Activated CD4-positive, alpha-beta memory T cell treated with anti-CD3 and anti-CD28 coated beads for 36 hours (primary cell): ENCODE data around the gene SPIN1. TPM values are rescaled to one million over a fixed set of nuclear protein-coding genes. Genes with fewer than 3 reads are reported as not detected.

Source experiments
- CTCF ChIA-PET: fragments of 350-600 bp; sonication (Branson Sonifier 250); formaldehyde crosslinking; loops from one replicate; lab custom pipeline; 2021; ENCODE audit warnings: antibody characterized with exemption, inconsistent platforms; lab: Charles Lee
- POLR2A ChIA-PET: fragments of 350-600 bp; sonication (Branson Sonifier 250); formaldehyde crosslinking; loops from one replicate; lab custom pipeline; 2021; ENCODE audit warnings: antibody characterized with exemption; lab: Charles Lee
- DNase-seq: peaks from one replicate; pipeline ENCODE4 v3.0.0-alpha.2; 2020
- H3K27ac Mint-ChIP-seq: one replicate; pipeline ENCODE4 v1.8.0; 2021; ENCODE audit warnings: mixed read lengths
- H3K27me3 Mint-ChIP-seq: one replicate; pipeline ENCODE4 v1.8.0; 2021; ENCODE audit warnings: mixed read lengths
- H3K36me3 Mint-ChIP-seq: one replicate; pipeline ENCODE4 v1.8.0; 2021; ENCODE audit warnings: mixed read lengths
- H3K4me1 Mint-ChIP-seq: one replicate; pipeline ENCODE4 v1.8.0; 2021; ENCODE audit warnings: low read depth, mixed read lengths
- H3K4me3 Mint-ChIP-seq: one replicate; pipeline ENCODE4 v1.8.0; 2021; ENCODE audit warnings: mild to moderate bottlenecking, mixed read lengths
- H3K9me3 Mint-ChIP-seq: one replicate; pipeline ENCODE4 v1.8.0; 2021; ENCODE audit warnings: mixed read lengths
- intact Hi-C: fragments of 100-400 bp; cut with micrococcal nuclease; formaldehyde crosslinking; loops from one replicate; pipeline ENCODE4 v1.15.1; 2023
- total RNA-seq, 2 experiments: library from RNA; stranded (reverse); gene quantifications; one replicate each; pipeline ENCODE4 v1.2.3, GENCODE V29; 2021

SPIN1 gene
- total RNA-seq, 2 experiments from 2014 or later = 19.6 to 20.8 TPM

DNA sequence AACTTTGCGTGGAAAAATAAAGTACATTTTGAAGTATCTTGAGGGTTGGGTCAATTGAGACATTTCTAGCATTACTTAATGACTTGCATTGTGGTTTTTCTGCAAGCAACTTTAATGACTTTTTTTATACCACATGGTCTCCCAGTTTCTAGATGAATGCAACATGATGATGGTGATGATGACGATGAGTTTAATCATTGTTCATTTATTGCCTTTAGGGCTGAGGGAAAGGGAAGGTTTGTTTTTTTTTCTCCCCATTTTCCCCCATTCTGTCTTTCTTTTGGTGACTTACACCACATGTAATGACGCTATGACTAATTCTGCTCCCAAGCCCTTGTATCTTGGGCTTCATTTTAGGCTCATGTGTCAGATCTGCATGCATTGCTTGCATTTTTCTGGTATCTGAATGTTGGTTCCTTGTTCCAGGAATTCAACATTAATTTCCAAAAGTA, 89.1 kb downstream of the SPIN1 start:
- no peaks in the 10 kb centered on the region for H3K27me3 Mint-ChIP-seq
- H3K27ac Mint-ChIP-seq = peak overlapping the region; percentile 4
- DNase-seq = no peak
- POLR2A ChIA-PET = interaction anchor here (1.4 kb wide), 1 partner anchor 16 kb away, joined by 4 read pairs; no protein-coding TSS in a partner anchor
- intact Hi-C loops = loop anchor here (1.0 to 2.0 kb wide), 5 partner anchors 17 to 429 kb away; no protein-coding TSS in a partner anchor
- peaks cover 19% of the 10 kb centered on the region for H3K36me3 Mint-ChIP-seq
- CTCF ChIA-PET = no interaction called here
- H3K9me3 Mint-ChIP-seq = no peaks in the 10 kb centered on the region
- H3K4me1 Mint-ChIP-seq = peaks cover 19% of the 10 kb centered on the region
- H3K4me3 Mint-ChIP-seq = no peak overlapping the region

DNA sequence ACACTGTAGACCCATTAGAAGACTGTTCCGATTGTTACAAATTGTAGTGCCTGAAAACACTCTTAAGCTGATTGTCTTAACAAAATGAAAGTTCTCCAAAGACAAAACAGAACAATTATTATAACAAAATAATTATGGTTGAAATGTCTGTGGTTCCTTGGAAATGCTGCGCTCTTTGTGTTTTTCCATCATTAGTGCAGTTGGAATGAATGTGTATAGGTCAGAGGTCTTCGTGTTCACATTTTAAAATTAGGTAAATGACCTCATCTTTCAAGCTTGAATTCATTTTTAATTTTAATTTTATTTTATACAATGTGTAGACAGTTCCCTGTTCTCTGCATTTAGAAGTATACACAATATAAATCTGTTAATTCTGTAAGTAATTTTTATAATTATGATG, 90.0 kb downstream of the SPIN1 start:
- Mint-ChIP-seq H3K4me1 (peaks cover 19% of the 10 kb centered on the region), H3K36me3 (peaks cover 20% of the 10 kb centered on the region), H3K27me3 (no peaks in the 10 kb centered on the region), H3K27ac (no peak overlapping the region), H3K4me3 (no peak overlapping the region), H3K9me3 (no peaks in the 10 kb centered on the region)
- intact Hi-C loops = no loop called here
- no peak for DNase-seq
- CTCF ChIA-PET = interaction anchor here (0.6 kb wide), 1 partner anchor 22 kb away, joined by 3 read pairs; no protein-coding TSS in a partner anchor
- POLR2A ChIA-PET = no interaction called here

DNA sequence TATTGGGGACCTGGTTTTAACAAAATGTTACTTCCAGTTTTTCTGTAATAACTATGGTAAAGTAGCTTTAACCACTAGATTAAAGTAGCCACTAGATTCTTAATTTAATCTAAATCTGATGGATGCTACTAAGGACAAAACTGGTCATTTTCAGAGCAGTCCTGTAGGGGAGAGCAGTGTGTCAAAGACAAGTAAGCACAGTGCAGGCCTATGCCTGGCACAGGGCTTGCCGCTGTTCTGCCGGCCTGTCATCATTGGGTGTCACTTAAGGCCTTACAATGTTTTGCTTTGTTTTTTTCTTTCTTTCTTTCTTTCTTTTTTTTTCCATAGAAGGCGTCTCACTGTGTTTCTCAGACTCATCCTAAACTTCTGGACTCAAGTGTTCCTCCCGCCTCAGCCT, 93.7 kb downstream of the SPIN1 start:
- no peak overlapping the region for H3K4me3 Mint-ChIP-seq
- peaks cover 8% of the 10 kb centered on the region for H3K36me3 Mint-ChIP-seq
- peaks cover 11% of the 10 kb centered on the region for H3K4me1 Mint-ChIP-seq
- H3K9me3 Mint-ChIP-seq = no peaks in the 10 kb centered on the region
- no peak for DNase-seq
- H3K27me3 Mint-ChIP-seq = no peaks in the 10 kb centered on the region
- CTCF ChIA-PET = no interaction called here
- intact Hi-C loops = no loop called here
- no peak overlapping the region for H3K27ac Mint-ChIP-seq
- POLR2A ChIA-PET = no interaction called here

DNA sequence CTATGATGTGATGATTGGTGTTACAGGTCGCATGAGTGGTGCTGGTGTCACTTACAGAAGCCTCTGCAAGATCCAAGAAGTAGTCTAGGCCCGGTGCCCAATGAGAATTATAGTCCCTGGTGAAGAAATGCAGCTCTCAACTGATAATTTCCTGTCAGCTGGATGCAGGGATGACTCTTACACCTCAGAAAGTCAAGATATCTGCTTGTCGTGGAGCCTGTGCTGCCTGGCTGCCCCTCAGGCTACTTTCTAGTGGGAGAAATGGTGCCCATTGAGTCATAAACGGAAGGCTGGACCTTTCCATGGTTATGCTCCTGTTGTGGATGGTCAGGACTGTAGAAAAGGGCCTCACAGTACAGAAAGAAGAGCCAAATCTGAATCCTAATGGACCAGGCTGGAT, 99.9 kb downstream of the SPIN1 start:
- POLR2A ChIA-PET = interaction anchor here (0.6 kb wide), 1 partner anchor 99 kb away, joined by 3 read pairs; no protein-coding TSS in a partner anchor
- Mint-ChIP-seq H3K4me3 (no peak overlapping the region), H3K4me1 (no peaks in the 10 kb centered on the region), H3K9me3 (no peaks in the 10 kb centered on the region), H3K27ac (no peak overlapping the region), H3K36me3 (no peaks in the 10 kb centered on the region), H3K27me3 (no peaks in the 10 kb centered on the region)
- CTCF ChIA-PET = no interaction called here
- intact Hi-C loops = no loop called here
- DNase-seq = no peak

DNA sequence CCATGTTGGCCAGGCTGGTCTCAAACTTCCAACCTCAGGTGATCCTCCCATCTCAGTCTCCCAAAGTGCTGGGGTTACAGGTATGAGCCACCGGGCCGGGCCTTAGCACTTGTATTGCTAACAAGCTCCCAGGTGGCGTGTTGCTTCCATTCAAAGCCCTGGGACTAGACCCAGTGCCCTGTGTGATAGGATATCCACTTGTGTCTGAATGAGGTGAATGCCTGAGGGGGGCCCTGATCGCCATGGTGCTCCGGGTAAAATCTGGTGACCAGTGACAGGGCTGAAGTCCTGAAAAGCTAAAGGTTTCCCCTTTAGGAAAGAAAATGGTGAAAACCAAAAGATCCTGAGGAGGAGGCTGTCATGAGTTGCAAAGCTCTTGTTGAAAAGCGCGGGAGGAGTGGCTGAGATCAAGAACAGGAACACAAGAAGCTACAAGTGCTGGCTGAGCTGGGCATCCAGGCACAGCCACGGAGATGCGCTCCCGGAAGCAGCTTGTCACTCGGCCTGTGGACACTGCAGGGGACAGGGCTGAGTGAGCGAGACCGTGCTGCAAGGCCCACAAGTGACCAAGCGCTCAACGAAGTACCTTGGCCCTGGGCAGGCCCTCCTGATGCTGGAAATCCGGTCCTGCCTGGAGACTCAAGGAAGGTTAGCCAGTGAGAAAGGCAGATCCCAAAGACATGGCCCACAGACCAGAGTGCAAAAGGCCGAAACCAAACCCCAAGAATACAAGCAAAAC, 106.9 kb downstream of the SPIN1 start:
- no peak for DNase-seq
- no peaks in the 10 kb centered on the region for H3K9me3 Mint-ChIP-seq
- no peaks in the 10 kb centered on the region for H3K36me3 Mint-ChIP-seq
- POLR2A ChIA-PET = interaction anchor here (1.0 kb wide), 1 partner anchor 91 kb away, joined by 3 read pairs; no protein-coding TSS in a partner anchor
- no peaks in the 10 kb centered on the region for H3K27me3 Mint-ChIP-seq
- no peak overlapping the region for H3K4me3 Mint-ChIP-seq
- intact Hi-C loops = no loop called here
- H3K27ac Mint-ChIP-seq = no peak overlapping the region
- no peaks in the 10 kb centered on the region for H3K4me1 Mint-ChIP-seq
- CTCF ChIA-PET = no interaction called here

DNA sequence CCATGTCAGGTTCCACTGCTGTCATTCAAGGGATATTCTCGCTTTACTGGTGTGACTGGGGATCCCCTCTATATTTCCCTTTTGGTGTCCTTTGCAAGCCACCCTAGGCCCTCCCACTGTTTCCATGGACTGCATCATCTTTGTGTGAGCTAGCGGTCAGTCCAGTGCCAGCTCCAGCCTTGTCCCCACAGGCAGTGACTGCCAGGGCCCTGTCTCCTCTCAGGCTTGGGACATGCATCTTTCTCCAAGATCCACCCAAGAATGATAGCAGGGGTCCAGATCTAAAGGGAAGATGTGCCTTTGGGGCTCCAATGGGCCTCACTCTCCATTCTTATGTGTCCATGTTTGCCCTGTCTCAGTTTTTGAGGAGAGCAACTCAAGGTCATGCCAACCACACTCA, 109.0 kb downstream of the SPIN1 start:
- Mint-ChIP-seq H3K27me3 (no peaks in the 10 kb centered on the region), H3K4me1 (no peaks in the 10 kb centered on the region), H3K27ac (no peak overlapping the region), H3K36me3 (no peaks in the 10 kb centered on the region), H3K4me3 (no peak overlapping the region), H3K9me3 (no peaks in the 10 kb centered on the region)
- POLR2A ChIA-PET = no interaction called here
- no peak for DNase-seq
- CTCF ChIA-PET = no interaction called here
- intact Hi-C loops = no loop called here

DNA sequence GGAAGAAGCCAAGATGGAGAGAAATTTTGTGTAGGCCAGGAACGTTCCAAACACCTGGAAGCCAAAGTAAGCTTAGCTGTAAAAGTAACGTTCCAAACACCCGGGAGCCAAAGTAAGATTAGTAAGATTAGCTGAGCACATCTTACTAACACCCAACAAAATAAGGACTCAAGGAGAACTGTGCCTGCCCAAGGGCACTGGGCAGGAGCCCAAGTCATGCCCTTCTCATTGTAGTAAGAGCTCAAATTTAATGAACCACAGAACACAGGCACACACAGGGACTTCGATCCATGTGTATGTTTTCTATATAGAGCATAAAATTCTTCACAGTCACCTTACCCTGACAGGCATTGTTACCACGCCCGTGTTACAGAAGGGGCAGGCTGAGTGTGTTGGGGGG, 110.6 kb downstream of the SPIN1 start:
- Mint-ChIP-seq H3K4me1 (no peaks in the 10 kb centered on the region), H3K27ac (no peak overlapping the region), H3K36me3 (no peaks in the 10 kb centered on the region), H3K4me3 (no peak overlapping the region), H3K9me3 (no peaks in the 10 kb centered on the region), H3K27me3 (no peaks in the 10 kb centered on the region)
- ChIA-PET POLR2A (no interaction called here), CTCF (interaction anchor here (0.9 kb wide), 1 partner anchor 187 kb away, joined by 3 read pairs; no protein-coding TSS in a partner anchor)
- no peak for DNase-seq
- intact Hi-C loops = no loop called here

DNA sequence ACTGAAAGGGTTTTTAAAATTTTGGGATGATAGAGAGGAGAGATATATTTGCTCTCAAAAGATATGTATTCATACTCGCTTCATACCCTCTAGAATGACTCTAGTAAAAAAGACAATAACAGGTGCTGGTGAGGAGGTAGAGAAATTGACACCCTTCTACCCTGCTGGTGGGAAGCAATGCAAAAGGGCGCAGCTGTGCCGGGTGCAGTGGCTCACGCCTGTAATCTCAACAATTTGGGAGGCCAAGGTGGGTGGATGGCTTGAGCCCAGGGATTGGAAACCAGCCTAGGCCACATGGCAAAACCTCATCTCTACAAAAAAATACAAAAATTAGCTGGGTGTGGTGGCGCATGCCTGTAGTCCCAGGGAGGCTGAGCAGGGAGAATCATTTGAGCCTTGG, 112.8 kb downstream of the SPIN1 start:
- intact Hi-C loops = no loop called here
- peaks cover 4% of the 10 kb centered on the region for H3K27me3 Mint-ChIP-seq
- ChIA-PET POLR2A (no interaction called here), CTCF (no interaction called here)
- no peaks in the 10 kb centered on the region for H3K4me1 Mint-ChIP-seq
- no peak overlapping the region for H3K4me3 Mint-ChIP-seq
- DNase-seq = no peak
- no peak overlapping the region for H3K27ac Mint-ChIP-seq
- no peaks in the 10 kb centered on the region for H3K36me3 Mint-ChIP-seq
- no peaks in the 10 kb centered on the region for H3K9me3 Mint-ChIP-seq

DNA sequence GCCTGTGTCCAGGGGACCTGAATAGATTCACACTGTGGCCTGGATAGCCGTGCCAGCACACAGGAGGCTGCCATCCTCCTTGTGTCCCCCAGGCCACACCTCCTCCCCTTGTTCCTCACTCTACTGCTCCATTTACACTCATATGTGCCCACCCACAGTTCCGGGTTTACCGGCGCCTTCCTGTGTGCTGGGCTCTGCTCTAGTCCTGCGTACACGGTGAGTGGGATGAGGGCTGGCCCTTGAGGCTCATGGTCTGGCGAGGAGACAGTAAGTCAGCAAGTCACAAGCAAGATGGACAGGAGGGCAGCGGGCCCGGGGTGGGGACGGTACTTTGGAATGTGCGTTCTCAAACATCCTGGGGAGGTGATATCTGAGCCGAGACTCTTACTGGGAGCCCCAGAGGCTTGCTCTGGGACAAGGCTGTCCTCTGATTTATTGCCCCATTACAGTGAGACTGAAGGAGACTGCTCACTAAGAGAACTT, 114.3 kb downstream of the SPIN1 start:
- Mint-ChIP-seq H3K27me3 (peaks cover 4% of the 10 kb centered on the region), H3K36me3 (no peaks in the 10 kb centered on the region), H3K4me3 (no peak overlapping the region), H3K4me1 (no peaks in the 10 kb centered on the region), H3K9me3 (no peaks in the 10 kb centered on the region), H3K27ac (no peak overlapping the region)
- ChIA-PET CTCF (no interaction called here), POLR2A (no interaction called here)
- no peak for DNase-seq
- intact Hi-C loops = no loop called here

DNA sequence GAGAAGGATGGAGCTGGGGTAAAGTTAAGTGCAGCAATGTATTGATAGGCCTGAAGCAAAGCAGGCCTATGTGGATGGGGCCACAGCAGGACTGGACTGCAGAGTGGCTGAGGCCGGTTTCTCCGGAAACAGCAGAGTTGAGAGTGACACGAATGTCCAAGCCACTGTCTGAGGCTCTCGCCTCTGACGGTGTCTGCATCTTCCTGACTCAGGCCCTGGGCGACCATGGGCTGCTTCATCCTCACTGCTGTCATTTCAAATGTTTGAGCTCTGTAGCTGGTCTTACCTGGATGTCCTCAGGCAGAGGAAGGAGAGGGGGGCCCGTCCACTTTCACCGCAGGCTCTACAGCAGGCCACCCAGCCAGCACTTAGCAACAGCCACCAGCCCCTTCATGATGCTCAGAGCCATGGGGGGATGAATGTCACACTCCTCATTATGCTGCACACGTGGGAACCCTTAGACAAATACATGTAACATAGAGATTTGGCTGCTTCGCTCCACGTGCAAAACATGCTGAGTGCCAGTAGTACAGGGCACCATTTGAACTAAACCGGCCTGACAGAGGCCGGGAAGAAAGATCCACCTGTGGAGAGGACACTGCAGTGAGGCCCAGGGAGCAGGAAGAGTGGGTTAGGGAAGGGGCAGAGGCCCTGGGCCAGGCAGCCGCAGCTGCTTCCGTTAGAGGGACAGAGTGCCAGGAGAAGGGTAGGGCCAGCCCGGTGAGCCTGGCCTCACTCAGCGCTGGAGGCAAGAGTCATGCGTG, 115.0 kb downstream of the SPIN1 start:
- no peak for DNase-seq
- Mint-ChIP-seq H3K9me3 (no peaks in the 10 kb centered on the region), H3K4me3 (no peak overlapping the region), H3K27ac (no peak overlapping the region), H3K27me3 (peaks cover 4% of the 10 kb centered on the region), H3K36me3 (no peaks in the 10 kb centered on the region), H3K4me1 (no peaks in the 10 kb centered on the region)
- CTCF ChIA-PET = no interaction called here
- POLR2A ChIA-PET = no interaction called here
- intact Hi-C loops = no loop called here

DNA sequence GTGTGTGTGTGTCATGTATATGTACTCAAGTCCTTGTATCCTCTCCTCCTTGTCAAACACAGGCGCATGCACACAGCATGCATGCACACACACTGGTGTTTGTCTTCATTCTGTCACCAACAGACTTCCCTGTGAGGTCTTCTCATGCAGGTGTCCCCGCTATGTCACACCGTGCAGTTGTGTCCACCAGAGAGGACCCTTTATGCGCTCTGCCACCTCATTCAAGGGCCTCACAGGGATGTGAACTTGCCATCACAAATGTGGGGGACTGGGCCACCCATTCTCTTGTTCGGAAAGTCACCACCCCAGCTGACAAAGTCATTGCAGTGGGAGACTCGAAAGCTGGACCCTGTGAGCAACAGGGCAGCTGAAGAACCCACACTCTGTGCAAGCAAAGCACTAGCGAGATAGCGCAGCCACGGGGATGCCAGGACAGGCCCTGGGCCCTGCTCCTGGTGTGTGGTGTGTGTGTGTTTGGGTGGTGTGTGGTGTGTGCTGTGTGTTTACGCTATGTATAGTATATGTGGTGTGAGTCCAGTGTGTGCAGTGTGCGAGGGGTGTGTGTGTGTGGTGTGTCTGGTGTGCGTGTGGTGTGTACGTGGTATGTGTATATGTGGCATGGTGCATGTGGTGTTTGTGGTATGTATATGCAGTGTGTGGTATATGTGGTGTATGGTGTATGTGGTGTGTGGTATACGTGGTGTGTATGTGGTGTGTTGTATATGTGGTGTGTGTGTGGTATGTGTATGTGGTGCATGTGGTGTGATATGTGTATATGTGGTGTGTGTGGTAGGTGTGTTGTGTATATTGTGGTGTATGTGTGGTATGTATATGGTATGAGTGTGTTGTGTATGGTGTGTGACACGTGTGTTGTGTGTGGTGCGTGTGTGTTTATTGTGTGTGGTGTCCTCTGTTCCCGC, 115.9 kb downstream of the SPIN1 start:
- Mint-ChIP-seq H3K27me3 (peaks cover 4% of the 10 kb centered on the region), H3K27ac (no peak overlapping the region), H3K4me1 (no peaks in the 10 kb centered on the region), H3K4me3 (no peak overlapping the region), H3K36me3 (no peaks in the 10 kb centered on the region), H3K9me3 (no peaks in the 10 kb centered on the region)
- ChIA-PET CTCF (no interaction called here), POLR2A (no interaction called here)
- intact Hi-C loops = no loop called here
- DNase-seq = no peak

DNA sequence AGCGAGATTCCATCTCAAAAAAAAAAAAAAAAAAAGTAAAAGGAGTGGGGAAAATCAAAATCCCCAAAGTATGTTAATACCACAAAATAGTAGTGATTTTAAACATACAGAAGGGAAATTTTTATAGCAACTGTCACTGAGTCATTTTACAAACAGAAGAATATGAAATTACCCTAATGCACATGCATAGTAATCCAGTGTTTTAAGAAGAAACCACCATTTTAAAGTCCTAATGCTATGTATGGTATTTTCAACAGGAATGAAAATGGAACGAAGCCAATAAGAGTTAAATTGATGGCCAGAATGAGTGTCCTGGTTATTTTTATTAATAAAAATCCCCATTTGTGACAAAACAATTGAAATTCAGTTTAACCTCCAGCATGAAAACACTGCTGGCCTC, 120.1 kb downstream of the SPIN1 start:
- H3K27me3 Mint-ChIP-seq = peaks cover 7% of the 10 kb centered on the region
- DNase-seq = no peak
- no peaks in the 10 kb centered on the region for H3K9me3 Mint-ChIP-seq
- ChIA-PET POLR2A (no interaction called here), CTCF (no interaction called here)
- H3K4me3 Mint-ChIP-seq = no peak overlapping the region
- no peaks in the 10 kb centered on the region for H3K36me3 Mint-ChIP-seq
- no peak overlapping the region for H3K27ac Mint-ChIP-seq
- intact Hi-C loops = no loop called here
- H3K4me1 Mint-ChIP-seq = no peaks in the 10 kb centered on the region
